ENCODE measurements around the gene DSCAM. TPM values are rescaled to one million over a fixed set of nuclear protein-coding genes. Genes with fewer than 3 reads are reported as not detected.

Gene DSCAM
- total RNA-seq, 4 donors from 2014 or later, result 0.19 TPM; not detected in 3

DNA sequence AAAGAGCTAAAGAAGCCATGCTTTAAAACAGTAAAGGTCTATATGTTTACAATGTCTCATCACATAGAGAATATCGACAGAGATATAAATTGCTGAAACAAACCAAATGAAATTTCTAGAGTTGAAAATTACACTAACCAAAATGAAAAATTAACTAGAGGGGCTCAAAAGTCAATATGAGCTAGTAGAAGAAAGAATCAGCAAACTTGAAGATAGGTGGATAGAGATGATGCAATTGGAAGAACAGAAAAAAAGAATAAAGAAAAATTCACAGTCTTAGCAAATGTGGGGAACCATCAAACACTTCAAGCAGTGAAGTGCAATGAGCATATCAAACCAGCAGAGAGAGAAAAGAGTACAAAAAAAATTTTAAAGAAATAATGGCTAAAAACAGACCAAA lies 24.1 kb upstream of the DSCAM start:
- Histone ChIP-seq H3K4me3 (no peak overlapping the region), H3K27me3 (no peaks in the 10 kb centered on the region), H3K4me1 (no peaks in the 10 kb centered on the region), H3K27ac (no peak overlapping the region), H3K36me3 (no peaks in the 10 kb centered on the region), H3K9me3 (no peaks in the 10 kb centered on the region)
- TF ChIP-seq CTCF (IDR thresholded peaks at IDR 0.05), result no peak
- no peak for TF ChIP-seq POLR2A (IDR thresholded peaks at IDR 0.05)
- no peak for DNase-seq

- Histone ChIP-seq H3K4me3 (no peak overlapping the region), H3K9me3 (no peaks in the 10 kb centered on the region), H3K36me3 (no peaks in the 10 kb centered on the region), H3K4me1 (no peaks in the 10 kb centered on the region), H3K27ac (no peak overlapping the region), H3K27me3 (no peaks in the 10 kb centered on the region)
- no peak for DNase-seq
- TF ChIP-seq CTCF (IDR thresholded peaks at IDR 0.05) (no peak), POLR2A (IDR thresholded peaks at IDR 0.05) (no peak)
These were observed 16.9 kb upstream of the DSCAM start for GRCh38 chr21:40863839-40864238.

DNA sequence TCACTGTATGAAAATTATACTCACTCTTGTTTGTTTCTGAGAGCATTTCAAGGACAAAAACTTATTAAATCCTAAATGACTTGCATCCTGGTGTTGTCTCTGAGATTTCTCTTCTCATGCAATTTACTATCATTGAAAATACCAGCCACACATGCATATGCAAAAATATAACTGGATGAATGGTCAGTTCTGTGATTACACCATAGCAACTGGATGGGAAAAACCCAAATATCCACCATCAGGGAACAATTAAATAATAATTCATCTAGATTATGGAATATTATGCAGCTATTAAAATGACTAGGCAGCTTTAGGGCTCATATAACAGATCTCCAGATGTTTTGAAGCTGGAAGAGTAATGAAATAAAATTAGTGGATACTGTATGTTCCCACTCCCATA lies 11.6 kb upstream of the DSCAM start:
- Histone ChIP-seq H3K36me3 (no peaks in the 10 kb centered on the region), H3K4me3 (no peak overlapping the region), H3K27ac (no peak overlapping the region), H3K4me1 (no peaks in the 10 kb centered on the region), H3K9me3 (no peaks in the 10 kb centered on the region), H3K27me3 (no peaks in the 10 kb centered on the region)
- no peak for DNase-seq
- TF ChIP-seq CTCF (IDR thresholded peaks at IDR 0.05) (no peak), POLR2A (IDR thresholded peaks at IDR 0.05) (no peak)

GRCh38 chr21:40853956-40854688 lies 7.2 kb upstream of the DSCAM start:
- no peaks in the 10 kb centered on the region for H3K27me3 ChIP-seq
- no peak for DNase-seq
- H3K27ac ChIP-seq, result no peak overlapping the region
- TF ChIP-seq CTCF (IDR thresholded peaks at IDR 0.05), result no peak
- TF ChIP-seq POLR2A (IDR thresholded peaks at IDR 0.05), result no peak
- H3K4me1 ChIP-seq, result no peaks in the 10 kb centered on the region
- no peak overlapping the region for H3K4me3 ChIP-seq
- H3K9me3 ChIP-seq, result no peaks in the 10 kb centered on the region
- no peaks in the 10 kb centered on the region for H3K36me3 ChIP-seq

- Histone ChIP-seq H3K27ac (no peak overlapping the region), H3K27me3 (no peaks in the 10 kb centered on the region), H3K4me3 (no peak overlapping the region), H3K4me1 (no peaks in the 10 kb centered on the region), H3K9me3 (no peaks in the 10 kb centered on the region), H3K36me3 (no peaks in the 10 kb centered on the region)
- no peak for DNase-seq
- TF ChIP-seq CTCF (IDR thresholded peaks at IDR 0.05), result no peak
- no peak for TF ChIP-seq POLR2A (IDR thresholded peaks at IDR 0.05)
These were observed 5.6 kb upstream of the DSCAM start for GRCh38 chr21:40852563-40852962.

GRCh38 chr21:40851749-40852148 lies 4.8 kb upstream of the DSCAM start:
- Histone ChIP-seq H3K27me3 (no peaks in the 10 kb centered on the region), H3K4me3 (no peak overlapping the region), H3K9me3 (no peaks in the 10 kb centered on the region), H3K4me1 (no peaks in the 10 kb centered on the region), H3K36me3 (no peaks in the 10 kb centered on the region), H3K27ac (no peak overlapping the region)
- no peak for DNase-seq
- TF ChIP-seq CTCF (IDR thresholded peaks at IDR 0.05), result no peak
- no peak for TF ChIP-seq POLR2A (IDR thresholded peaks at IDR 0.05)

Measured in Peyer's patch (tissue), 4 donors.